ENCODE measurements around the gene SH3RF3.

The SH3RF3 gene

GRCh38 chr2:109244750-109245382 lies 115.9 kb downstream of the SH3RF3 start:
- DNase-seq, result peak; percentile 37

- no peak for DNase-seq
Observed at GRCh38 chr2:109246176-109246575, 117.2 kb downstream of the SH3RF3 start.

GRCh38 chr2:109246616-109247015 lies 117.6 kb downstream of the SH3RF3 start:
- no peak for DNase-seq

- no peak for DNase-seq
Observed at GRCh38 chr2:109247340-109247739, 118.3 kb downstream of the SH3RF3 start.

- DNase-seq, result no peak
Observed at GRCh38 chr2:109247812-109248211, 118.8 kb downstream of the SH3RF3 start.

- DNase-seq, result no peak
Observed at GRCh38 chr2:109248590-109248989, 119.6 kb downstream of the SH3RF3 start.

GRCh38 chr2:109253217-109253616 lies 124.2 kb downstream of the SH3RF3 start:
- DNase-seq, result no peak

GRCh38 chr2:109254174-109254904 lies 125.3 kb downstream of the SH3RF3 start:
- DNase-seq, result no peak

- no peak for DNase-seq
Observed at GRCh38 chr2:109255654-109256053, 126.6 kb downstream of the SH3RF3 start.

- no peak for DNase-seq
Observed at GRCh38 chr2:109256111-109256510, 127.1 kb downstream of the SH3RF3 start.

GRCh38 chr2:109256921-109257320 lies 127.9 kb downstream of the SH3RF3 start:
- DNase-seq, result no peak

GRCh38 chr2:109257653-109258052 lies 128.6 kb downstream of the SH3RF3 start:
- no peak for DNase-seq

GRCh38 chr2:109258376-109258775 lies 129.4 kb downstream of the SH3RF3 start:
- DNase-seq, result no peak

GRCh38 chr2:109258905-109259540 lies 130.0 kb downstream of the SH3RF3 start:
- no peak for DNase-seq

GRCh38 chr2:109259671-109260070 lies 130.7 kb downstream of the SH3RF3 start:
- DNase-seq, result no peak

- DNase-seq, result no peak
Observed at GRCh38 chr2:109260116-109260855, 131.3 kb downstream of the SH3RF3 start.

GRCh38 chr2:109260886-109261700 lies 132.1 kb downstream of the SH3RF3 start:
- no peak for DNase-seq

- DNase-seq, result no peak
Observed at GRCh38 chr2:109261906-109262631, 133.1 kb downstream of the SH3RF3 start.

GRCh38 chr2:109264595-109265328 lies 135.8 kb downstream of the SH3RF3 start:
- no peak for DNase-seq

GRCh38 chr2:109265369-109265768 lies 136.4 kb downstream of the SH3RF3 start:
- no peak for DNase-seq

GRCh38 chr2:109265953-109266352 lies 136.9 kb downstream of the SH3RF3 start:
- DNase-seq, result no peak
